Common myeloid progenitor, CD34-positive (primary cell): ENCODE data around the gene RHEB.
A peak's percentile ranks its signal among the peaks of the same experiment; 100 is the strongest.

Source experiments
- CTCF ChIA-PET: fragments of 350-600 bp; sonication (Branson Sonifier 250); formaldehyde crosslinking; loops from one replicate; lab custom pipeline; 2021; ENCODE audit warnings: antibody characterized with exemption; lab: Charles Lee
- POLR2A ChIA-PET: fragments of 350-600 bp; sonication (Branson Sonifier 250); formaldehyde crosslinking; loops from one replicate; lab custom pipeline; 2021; ENCODE audit warnings: antibody characterized with exemption; lab: Charles Lee
- DNase-seq, 3 donors: peaks; one replicate each; pipeline versions ENCODE4 v3.0.0 to v3.0.0-alpha.2; 2013
- H3K27ac ChIP-seq, 2 experiments: 1 replicate in 1 of 2; 2 replicates in 1 of 2; pipeline ENCODE4 v1.7.0; 2013; ENCODE audit warnings: inconsistent platforms in 2 of 2, low read length in 2 of 2, mild to moderate bottlenecking in 2 of 2, low read depth in 1 of 2, moderate library complexity in 1 of 2; ENCODE audit not compliant: severe bottlenecking in 2 of 2, insufficient read depth in 1 of 2, poor library complexity in 1 of 2
- H3K27me3 ChIP-seq, 5 experiments: replicated peaks in 2 of 5; 1 replicate in 3 of 5; 2 replicates in 2 of 5; pipeline versions ENCODE4 v1.6.1 to v1.7.0; 2013; ENCODE audit warnings: low read length in 4 of 5, mild to moderate bottlenecking in 2 of 5, moderate library complexity in 2 of 5, inconsistent platforms in 1 of 5; ENCODE audit not compliant: insufficient read depth in 5 of 5, control insufficient read depth in 4 of 5
- H3K36me3 ChIP-seq, 4 experiments: 1 replicate in 2 of 4; 2 replicates in 2 of 4; pipeline versions ENCODE4 v1.6.1 to v1.7.0; 2013; ENCODE audit warnings: low read length in 3 of 4, control low read depth in 1 of 4, mild to moderate bottlenecking in 1 of 4; ENCODE audit not compliant: control insufficient read depth in 4 of 4, insufficient read depth in 4 of 4
- H3K4me1 ChIP-seq, 4 experiments: 1 replicate in 3 of 4; 2 replicates in 1 of 4; pipeline versions ENCODE4 v1.6.1 to v1.7.1; 2013; ENCODE audit warnings: low read length in 3 of 4, mild to moderate bottlenecking in 3 of 4, control low read depth in 1 of 4, inconsistent platforms in 1 of 4, moderate library complexity in 1 of 4; ENCODE audit not compliant: control insufficient read depth in 4 of 4, insufficient read depth in 4 of 4; ENCODE audit errors: control extremely low read depth in 1 of 4
- H3K4me3 ChIP-seq, 7 experiments: 1 replicate in 4 of 7; 2 replicates in 3 of 7; pipeline versions ENCODE4 v1.5.1 to v1.7.0; 2013; ENCODE audit warnings: mild to moderate bottlenecking in 7 of 7, low read length in 6 of 7, moderate library complexity in 6 of 7, inconsistent platforms in 2 of 7, low read depth in 2 of 7, control low read depth in 1 of 7; ENCODE audit not compliant: insufficient read depth in 4 of 7, control insufficient read depth in 1 of 7; ENCODE audit errors: extremely low read depth in 1 of 7
- H3K9me3 ChIP-seq, 5 experiments: 1 replicate in 4 of 5; 2 replicates in 1 of 5; pipeline versions ENCODE4 v1.6.1 to v1.7.1; 2013; ENCODE audit warnings: low read length in 4 of 5, mild to moderate bottlenecking in 2 of 5, inconsistent platforms in 1 of 5, low read depth in 1 of 5, moderate library complexity in 1 of 5; ENCODE audit not compliant: control insufficient read depth in 4 of 5, insufficient read depth in 2 of 5; ENCODE audit errors: control extremely low read depth in 1 of 5
- WGBS: methylation state at CpG from one replicate; pipeline ENCODE4 v1.1.5; 2013; ENCODE audit not compliant: insufficient coverage; 5-methylcytosine and 5-hydroxymethylcytosine counted together

Gene RHEB

DNA sequence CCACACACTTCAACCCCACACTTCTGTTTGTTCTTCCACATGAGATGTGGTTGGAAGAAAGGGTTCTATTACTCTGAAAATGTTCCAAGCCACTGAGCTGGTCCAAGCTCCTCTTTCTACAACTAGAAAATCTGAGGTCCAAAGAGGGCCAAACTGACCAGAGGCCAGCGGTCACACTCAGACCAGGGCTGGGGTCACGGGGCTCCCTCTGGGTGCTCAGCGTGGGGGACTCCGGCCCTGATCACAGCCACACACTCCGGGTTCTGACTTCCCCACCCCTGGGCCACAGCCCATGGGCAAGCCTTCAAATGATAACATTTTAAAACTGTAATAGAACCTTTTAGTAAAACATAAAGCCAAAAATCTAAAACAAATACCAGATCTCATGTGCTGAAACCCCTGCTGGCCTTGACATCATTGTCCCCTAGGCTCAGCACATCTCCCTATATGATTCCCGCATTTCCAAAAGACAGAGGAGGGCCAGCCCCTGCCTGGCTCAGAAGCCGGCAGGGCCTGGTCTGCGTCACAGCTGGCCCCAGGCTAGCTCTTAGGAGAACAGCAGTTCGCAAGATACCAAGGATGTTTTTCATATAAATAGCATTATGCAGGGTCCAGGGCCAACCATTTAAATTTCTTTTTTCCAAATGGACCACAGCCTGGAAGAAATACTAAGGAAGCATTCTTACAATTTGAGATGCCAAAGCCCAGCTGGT, 83.1 kb downstream of the RHEB start:
- H3K4me1 ChIP-seq: peaks cover 0 to 37% (median 21%) of the 10 kb centered on the region in 4 experiments
- POLR2A ChIA-PET: no interaction called here
- CTCF ChIA-PET: interaction anchor here (1.1 to 2.4 kb wide), 3 partner anchors 11 to 70 kb away, joined by 4 to 20 read pairs (median 4); no protein-coding TSS in a partner anchor
- H3K36me3 ChIP-seq: no peaks in the 10 kb centered on the region
- 98% methylated on average over 9 of the region's 9 CpGs for WGBS
- no peaks in the 10 kb centered on the region for H3K9me3 ChIP-seq
- H3K4me3 ChIP-seq: no peak overlapping the region
- no peak for DNase-seq
- no peak overlapping the region for H3K27ac ChIP-seq
- peaks cover 0 to 28% (median 7%) of the 10 kb centered on the region in 5 experiments for H3K27me3 ChIP-seq

DNA sequence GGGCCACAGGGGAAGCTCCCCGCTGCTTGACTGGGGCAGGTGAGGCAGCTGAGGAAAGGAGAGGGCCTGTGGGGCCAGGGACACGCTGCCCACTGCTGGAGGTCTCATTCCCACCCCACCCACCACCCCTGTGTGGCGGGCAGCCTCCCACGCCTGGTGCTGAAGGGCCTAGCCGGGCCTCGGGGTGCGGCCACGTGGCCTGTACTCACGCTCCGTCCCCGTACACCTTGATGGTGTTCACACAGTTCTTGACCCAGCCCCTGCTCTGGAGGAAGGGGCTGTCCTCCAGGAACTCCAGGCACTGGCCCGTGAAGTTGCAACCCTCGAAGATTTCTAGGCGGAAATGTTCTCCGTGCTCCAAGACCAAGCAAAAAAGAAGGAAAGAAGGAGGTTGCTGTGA, 83.7 kb downstream of the RHEB start:
- no peak overlapping the region for H3K4me3 ChIP-seq
- peaks cover 0 to 31% (median 19%) of the 10 kb centered on the region in 4 experiments for H3K4me1 ChIP-seq
- DNase-seq: no peak
- H3K9me3 ChIP-seq: no peaks in the 10 kb centered on the region
- ChIA-PET POLR2A (no interaction called here), CTCF (no interaction called here)
- no peaks in the 10 kb centered on the region for H3K36me3 ChIP-seq
- no peak overlapping the region for H3K27ac ChIP-seq
- peaks cover 0 to 31% (median 7%) of the 10 kb centered on the region in 5 experiments for H3K27me3 ChIP-seq
- WGBS: 100% methylated on average over 5 of the region's 15 CpGs

- Histone ChIP-seq H3K4me3 (no peak overlapping the region), H3K27ac (no peak overlapping the region), H3K36me3 (no peaks in the 10 kb centered on the region), H3K9me3 (no peaks in the 10 kb centered on the region), H3K4me1 (peaks cover 0 to 25% (median 18%) of the 10 kb centered on the region in 4 experiments), H3K27me3 (peaks cover 0 to 32% (median 7%) of the 10 kb centered on the region in 5 experiments)
- ChIA-PET CTCF (interaction anchor here (0.8 to 1.2 kb wide), 2 partner anchors 13 kb away, joined by 3 read pairs; no protein-coding TSS in a partner anchor), POLR2A (no interaction called here)
- DNase-seq: no peak
- 99% methylated on average over 18 of the region's 20 CpGs for WGBS
Measured at GRCh38 chr7:151435103-151435916, 84.4 kb downstream of the RHEB start.

DNA sequence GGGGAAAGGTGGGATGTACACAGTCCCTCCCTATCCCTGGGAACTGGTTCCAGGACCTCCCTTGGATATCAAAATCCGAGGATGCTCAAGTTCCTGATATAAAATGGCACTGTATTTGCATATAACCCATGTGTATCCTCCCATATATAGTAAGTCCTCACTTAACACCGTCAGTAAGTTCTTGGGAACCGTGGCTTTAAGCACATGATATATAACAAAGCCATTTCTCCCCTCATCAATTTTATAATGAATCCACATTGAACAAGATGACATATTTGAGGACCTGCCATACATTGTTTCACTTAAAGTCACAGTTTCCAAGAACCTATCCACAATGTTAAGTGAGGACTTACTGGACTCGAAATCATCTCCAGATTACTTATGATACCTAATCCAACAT, 85.1 kb downstream of the RHEB start:
- no peaks in the 10 kb centered on the region for H3K9me3 ChIP-seq
- 95% methylated on average over 3 of the region's 4 CpGs for WGBS
- H3K4me3 ChIP-seq: no peak overlapping the region
- peaks cover 0 to 25% (median 20%) of the 10 kb centered on the region in 4 experiments for H3K4me1 ChIP-seq
- CTCF ChIA-PET: interaction anchor here (0.8 to 1.2 kb wide), 2 partner anchors 12 to 14 kb away, joined by 3 read pairs; no protein-coding TSS in a partner anchor
- no peak for DNase-seq
- no peaks in the 10 kb centered on the region for H3K36me3 ChIP-seq
- H3K27ac ChIP-seq: no peak overlapping the region
- peaks cover 0 to 28% (median 7%) of the 10 kb centered on the region in 5 experiments for H3K27me3 ChIP-seq
- POLR2A ChIA-PET: no interaction called here

DNA sequence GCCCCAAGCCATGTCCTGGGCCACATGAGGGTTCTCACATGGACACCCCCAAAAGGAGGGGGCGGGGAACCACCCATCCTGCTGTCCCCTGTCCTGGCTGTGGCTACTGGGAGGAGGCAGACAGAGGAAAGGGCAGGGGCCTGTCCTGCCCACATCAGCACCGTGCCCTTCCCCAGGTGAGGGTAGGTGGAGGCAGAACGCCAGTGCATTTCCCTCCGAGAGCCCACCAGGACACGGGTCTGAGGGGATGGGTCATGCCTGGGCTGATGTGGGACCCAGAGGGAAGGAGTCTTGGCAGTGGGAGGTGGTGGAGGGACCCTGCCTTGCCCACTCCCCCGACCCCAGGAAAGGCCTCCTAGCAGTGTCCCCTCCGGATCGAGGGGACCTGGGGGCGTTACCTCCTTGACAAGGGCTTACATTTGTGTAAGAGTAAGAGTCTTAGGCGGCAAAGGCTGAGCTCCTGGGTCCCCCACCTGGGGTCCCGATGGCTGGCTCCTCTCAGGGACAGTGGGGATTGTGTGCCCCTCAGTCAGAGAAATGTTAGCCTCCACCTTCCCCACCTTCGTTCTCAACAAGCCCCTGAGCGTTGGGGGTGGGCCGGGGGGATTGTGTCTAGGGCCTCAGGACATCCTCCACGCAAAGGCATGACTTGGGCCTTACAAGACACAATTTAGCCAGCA, 85.8 kb downstream of the RHEB start:
- DNase-seq: no peak
- Histone ChIP-seq H3K36me3 (no peaks in the 10 kb centered on the region), H3K9me3 (no peaks in the 10 kb centered on the region), H3K27ac (no peak overlapping the region), H3K4me1 (peaks cover 0 to 29% (median 20%) of the 10 kb centered on the region in 4 experiments), H3K4me3 (no peak overlapping the region), H3K27me3 (peaks cover 0 to 21% (median 5%) of the 10 kb centered on the region in 5 experiments)
- WGBS: 97% methylated on average over 13 of the region's 15 CpGs
- CTCF ChIA-PET: interaction anchor here (0.6 to 2.2 kb wide), 2 partner anchors 12 to 14 kb away, joined by 3 to 8 read pairs; no protein-coding TSS in a partner anchor
- POLR2A ChIA-PET: no interaction called here

DNA sequence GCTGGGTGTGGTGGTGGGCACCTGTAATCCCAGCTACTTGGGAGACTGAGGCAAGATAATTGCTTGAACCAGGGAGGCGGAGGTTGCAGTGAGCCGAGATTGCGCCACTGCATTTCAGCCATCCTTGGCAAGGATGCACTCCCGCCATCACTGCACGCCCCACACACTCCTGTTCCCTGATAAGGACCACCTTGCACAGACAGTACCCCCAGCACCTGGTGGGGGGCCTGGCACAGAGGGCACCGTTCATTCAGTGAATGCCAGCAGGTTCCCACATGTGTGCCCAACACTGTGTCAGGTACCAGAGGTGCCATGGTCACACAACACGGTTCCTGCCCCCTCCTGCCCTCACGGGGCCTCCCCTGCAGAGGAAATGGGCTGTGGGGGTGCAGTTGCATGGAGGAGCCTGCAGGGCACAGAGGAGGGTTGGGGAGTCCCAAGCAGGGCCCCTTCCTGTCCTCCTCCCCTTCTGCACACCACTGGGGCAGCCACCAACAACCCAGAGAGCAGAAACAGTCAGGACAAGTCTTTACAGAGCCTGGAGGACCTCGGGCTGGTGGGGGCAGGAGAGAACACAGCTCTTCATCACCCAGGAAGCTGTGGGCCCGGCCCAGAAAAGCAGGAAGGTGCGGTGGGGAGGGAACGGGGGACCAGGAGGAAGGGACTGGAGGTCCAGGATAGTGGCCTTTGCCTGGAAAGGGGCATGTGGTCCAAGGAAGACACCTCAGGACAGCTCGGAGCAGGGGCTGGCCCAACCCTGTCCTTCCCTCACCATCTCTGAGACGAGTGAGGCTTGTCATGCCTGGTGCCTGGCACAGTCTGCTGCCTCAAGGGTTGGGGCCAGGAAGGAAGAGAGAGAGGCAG, 86.8 kb downstream of the RHEB start:
- ChIA-PET CTCF (interaction anchor here (1.0 to 2.2 kb wide), 2 partner anchors 8 to 15 kb away, joined by 3 to 8 read pairs; no protein-coding TSS in a partner anchor), POLR2A (interaction anchor here (0.6 kb wide), 1 partner anchor 150 kb away, joined by 5 read pairs; no protein-coding TSS in a partner anchor)
- peaks cover 0 to 38% (median 23%) of the 10 kb centered on the region in 4 experiments for H3K4me1 ChIP-seq
- no peak overlapping the region for H3K4me3 ChIP-seq
- H3K27me3 ChIP-seq: peaks cover 0 to 16% (median 2%) of the 10 kb centered on the region in 5 experiments
- no peaks in the 10 kb centered on the region for H3K36me3 ChIP-seq
- peak in 2 of 3 donors; percentile 44 to 54 for DNase-seq
- H3K27ac ChIP-seq: no peak overlapping the region
- H3K9me3 ChIP-seq: no peaks in the 10 kb centered on the region
- WGBS: 50% methylated on average over 10 of the region's 14 CpGs
